Measurements from ENCODE around the gene TAS2R38. TPM values are rescaled to one million over a fixed set of nuclear protein-coding genes. Genes with fewer than 3 reads are reported as not detected.

The TAS2R38 gene
- total RNA-seq (not detected), polyA plus RNA-seq (not detected)
- long read RNA-seq, donor 1: 0 reads
- long read RNA-seq, donor 2: 0 reads
- long read RNA-seq, donor 3: 0 reads

- no peak for ATAC-seq
- intact Hi-C loops (cut with DNase I): loop anchor here in 3 of 10 donors (10.0 kb wide), 1 partner anchor 211 kb away; no protein-coding TSS in a partner anchor
- Histone ChIP-seq H3K27ac (no peak within 1 kb of the TSS), H3K4me1 (peaks cover 0 to 5% (median 0%) of the 10 kb centered on the region in 9 donors), H3K36me3 (no peaks in the 10 kb centered on the region), H3K27me3 (no peaks in the 10 kb centered on the region), H3K9me3 (no peaks in the 10 kb centered on the region), H3K4me3 (no peak within 1 kb of the TSS)
- TF ChIP-seq, protein P1, sequence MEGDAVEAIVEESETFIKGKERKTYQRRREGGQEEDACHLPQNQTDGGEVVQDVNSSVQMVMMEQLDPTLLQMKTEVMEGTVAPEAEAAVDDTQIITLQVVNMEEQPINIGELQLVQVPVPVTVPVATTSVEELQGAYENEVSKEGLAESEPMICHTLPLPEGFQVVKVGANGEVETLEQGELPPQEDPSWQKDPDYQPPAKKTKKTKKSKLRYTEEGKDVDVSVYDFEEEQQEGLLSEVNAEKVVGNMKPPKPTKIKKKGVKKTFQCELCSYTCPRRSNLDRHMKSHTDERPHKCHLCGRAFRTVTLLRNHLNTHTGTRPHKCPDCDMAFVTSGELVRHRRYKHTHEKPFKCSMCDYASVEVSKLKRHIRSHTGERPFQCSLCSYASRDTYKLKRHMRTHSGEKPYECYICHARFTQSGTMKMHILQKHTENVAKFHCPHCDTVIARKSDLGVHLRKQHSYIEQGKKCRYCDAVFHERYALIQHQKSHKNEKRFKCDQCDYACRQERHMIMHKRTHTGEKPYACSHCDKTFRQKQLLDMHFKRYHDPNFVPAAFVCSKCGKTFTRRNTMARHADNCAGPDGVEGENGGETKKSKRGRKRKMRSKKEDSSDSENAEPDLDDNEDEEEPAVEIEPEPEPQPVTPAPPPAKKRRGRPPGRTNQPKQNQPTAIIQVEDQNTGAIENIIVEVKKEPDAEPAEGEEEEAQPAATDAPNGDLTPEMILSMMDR (IDR thresholded peaks at IDR 0.05): no peak
- DNase-seq: no peak
- 84% methylated on average over 7 of the region's 7 CpGs for WGBS, 2 donors
Measured at GRCh38 chr7:141973673-141974072, at the start of gene TAS2R38. Gene TAS2R38 (minus strand): TSS chr7:141973773. CDS start chr7:141973689, 84 bp downstream.

DNA sequence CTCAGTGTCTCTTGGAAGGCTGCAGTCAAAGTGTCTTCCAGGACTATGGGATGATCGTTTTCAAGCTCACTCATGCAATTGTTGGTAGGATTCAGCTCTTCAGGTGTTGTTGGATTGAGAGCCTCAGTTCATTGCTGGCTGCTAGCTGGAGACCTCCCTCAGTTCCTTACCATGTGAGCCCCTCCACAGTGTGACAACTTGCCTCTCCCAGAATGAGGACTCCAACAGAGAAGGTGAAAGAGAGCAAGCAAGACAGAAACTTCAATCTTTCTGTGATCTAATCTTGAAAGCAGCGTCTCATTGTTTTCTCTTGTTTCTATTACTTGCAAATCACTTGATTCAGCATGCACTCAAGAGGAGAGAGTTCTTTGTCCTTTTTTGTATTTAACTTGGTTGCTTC, 44.6 kb upstream of the TAS2R38 start:
- 58 to 74% methylated on average over 2 of the region's 2 CpGs for WGBS, 2 donors
- Histone ChIP-seq H3K27me3 (no peaks in the 10 kb centered on the region), H3K9me3 (no peaks in the 10 kb centered on the region), H3K27ac (no peak overlapping the region), H3K4me3 (no peak overlapping the region), H3K4me1 (no peaks in the 10 kb centered on the region), H3K36me3 (no peaks in the 10 kb centered on the region)
- DNase-seq: no peak
- intact Hi-C loops (cut with DNase I): no loop called here
- no peak for ATAC-seq
- TF ChIP-seq, protein P1 (IDR thresholded peaks at IDR 0.05): no peak

- Histone ChIP-seq H3K36me3 (no peaks in the 10 kb centered on the region), H3K27ac (no peak overlapping the region), H3K4me3 (no peak overlapping the region), H3K4me1 (no peaks in the 10 kb centered on the region), H3K9me3 (no peaks in the 10 kb centered on the region), H3K27me3 (no peaks in the 10 kb centered on the region)
- intact Hi-C loops (cut with DNase I): no loop called here
- TF ChIP-seq, protein P1 (IDR thresholded peaks at IDR 0.05): no peak
- no peak for ATAC-seq
- WGBS, 2 donors: 72 to 81% methylated on average over 3 of the region's 3 CpGs
- no peak for DNase-seq
Measured at GRCh38 chr7:142017451-142017850, 43.9 kb upstream of the TAS2R38 start.

- Histone ChIP-seq H3K9me3 (no peaks in the 10 kb centered on the region), H3K4me3 (no peak overlapping the region), H3K27me3 (no peaks in the 10 kb centered on the region), H3K36me3 (no peaks in the 10 kb centered on the region), H3K27ac (no peak overlapping the region), H3K4me1 (no peaks in the 10 kb centered on the region)
- intact Hi-C loops (cut with DNase I): no loop called here
- 70 to 72% methylated on average over 4 of the region's 4 CpGs for WGBS, 2 donors
- TF ChIP-seq, protein P1 (IDR thresholded peaks at IDR 0.05): no peak
- DNase-seq (no peak), ATAC-seq (no peak)
Measured at GRCh38 chr7:142012825-142013511, 39.4 kb upstream of the TAS2R38 start.
